K562 (cell line): ENCODE results near the gene FMC1. TPM values are rescaled to one million over a fixed set of nuclear protein-coding genes. Genes with fewer than 3 reads are reported as not detected.

ENCODE experiments used
- ATAC-seq: fragments of 200-7000 bp; cut with Tn5 transposase; 3 replicates; pipeline ENCODE4 v1.9.1; 2020; ENCODE audit warnings: moderate library complexity
- BruUV-seq: library from RNA; stranded (reverse); fragments of 400-500 nt; replicated peaks from 2 replicates; lab custom pipeline; 2021; lab: Mats Ljungman, UMichigan
- CTCF ChIA-PET: fragments of 300-600 bp; formaldehyde crosslinking; extraction: SDS; loops from one replicate; lab custom pipeline; 2021; ENCODE audit warnings: low intra/inter-chr PET ratio; lab: Yijun Ruan, JAX
- POLR2A ChIA-PET: fragments of 300-600, 350-650 bp; sonication (Branson Sonifier 250); formaldehyde crosslinking; extraction: SDS; loops from one replicate; lab custom pipeline; 2021; ENCODE audit warnings: antibody characterized with exemption, inconsistent platforms; lab: Yijun Ruan, JAX
- DNase-seq, 4 experiments: peaks; one replicate each; pipeline versions ENCODE4 v3.0.0 to v3.0.0-alpha.2; 2011 to 2018; ENCODE audit warnings: low spot score in 3 of 4, mixed read lengths in 3 of 4; ENCODE audit errors: extremely low read depth in 1 of 4
- FAIRE-seq: peaks from 2 replicates; lab custom pipeline; 2011; peaks lifted over from hg19 to GRCh38; lab: Jason Lieb, UNC
- H2AFZ ChIP-seq: 2 replicates; pipeline ENCODE4 v1.6.0; 2011; ENCODE audit warnings: low read depth, low read length, control low read depth, inconsistent platforms
- H3K27ac ChIP-seq: fragments of 200-600 bp; 3 replicates; pipeline ENCODE4 v1.8.0; 2011; ENCODE audit warnings: low read depth, mild to moderate bottlenecking, control low read depth, inconsistent platforms, low read length, moderate library complexity, mixed read lengths; ENCODE audit errors: extremely low read depth
- H3K27me3 ChIP-seq, 2 experiments: fragments of 300-600 bp in 1 of 2; 2 replicates in 1 of 2; 3 replicates in 1 of 2; pipeline versions ENCODE4 v1.6.0 to v1.8.0; 2011; ENCODE audit warnings: inconsistent platforms in 2 of 2, low read length in 2 of 2, mild to moderate bottlenecking in 1 of 2, mixed read lengths in 1 of 2, moderate library complexity in 1 of 2; ENCODE audit not compliant: control insufficient read depth in 2 of 2, insufficient read depth in 2 of 2
- H3K36me3 ChIP-seq: fragments of 300-600 bp; 3 replicates; pipeline ENCODE4 v1.8.0; 2011; ENCODE audit warnings: mild to moderate bottlenecking, low read length, inconsistent platforms; ENCODE audit not compliant: control insufficient read depth, insufficient read depth
- H3K4me1 ChIP-seq, 2 experiments: fragments of 200-600 bp in 1 of 2; replicated peaks in 1 of 2; 2 replicates in 1 of 2; 3 replicates in 1 of 2; pipeline versions ENCODE4 v1.5.1 to v1.8.0; 2011; ENCODE audit warnings: inconsistent platforms in 2 of 2, low read length in 2 of 2, mild to moderate bottlenecking in 1 of 2, mixed read lengths in 1 of 2, moderate library complexity in 1 of 2; ENCODE audit not compliant: control insufficient read depth in 2 of 2, insufficient read depth in 2 of 2
- H3K4me2 ChIP-seq: 2 replicates; pipeline ENCODE4 v1.6.1; 2011; ENCODE audit warnings: low read length, control low read depth, inconsistent platforms, mixed read lengths; ENCODE audit not compliant: insufficient read depth
- H3K4me3 ChIP-seq: fragments of 200-600 bp; sonication (generic), shearing (Covaris generic); 2 replicates; pipeline ENCODE4 v1.5.1; 2016; ENCODE audit warnings: control low read depth, inconsistent platforms
- H3K79me2 ChIP-seq: fragments of 200-600 bp; 3 replicates; pipeline ENCODE4 v1.8.0; 2011; ENCODE audit warnings: low read length, inconsistent platforms; ENCODE audit not compliant: control insufficient read depth, insufficient read depth
- H3K9ac ChIP-seq, 2 experiments: 2 replicates each; pipeline versions ENCODE4 v1.6.0 to v1.6.1; 2011; ENCODE audit warnings: low read depth in 2 of 2, low read length in 2 of 2, control low read depth in 1 of 2, inconsistent platforms in 1 of 2, mild to moderate bottlenecking in 1 of 2, mixed read lengths in 1 of 2; ENCODE audit not compliant: insufficient read depth in 1 of 2
- H3K9me1 ChIP-seq: one replicate; pipeline ENCODE4 v1.6.0; 2011; ENCODE audit warnings: inconsistent platforms, mild to moderate bottlenecking, low read length, moderate library complexity; ENCODE audit not compliant: control insufficient read depth, insufficient read depth
- H3K9me3 ChIP-seq: replicated peaks from 2 replicates; pipeline ENCODE4 v1.5.1; 2011; ENCODE audit warnings: low read depth, low read length, inconsistent platforms; ENCODE audit not compliant: control insufficient read depth, insufficient read depth
- H4K20me1 ChIP-seq: replicated peaks from 2 replicates; pipeline ENCODE4 v1.6.1; 2011; ENCODE audit warnings: low read length, inconsistent platforms, mixed read lengths; ENCODE audit not compliant: control insufficient read depth, insufficient read depth
- SP1 ChIP-seq: sonication (generic); formaldehyde crosslinking; IDR thresholded peaks from 2 replicates; pipeline ENCODE4 v1.8.1; 2022; ENCODE audit warnings: mild to moderate bottlenecking, missing genetic modification reagents
- TCF7 ChIP-seq: sonication (generic); IDR thresholded peaks from 2 replicates; pipeline ENCODE4 v1.6.1; 2016; ENCODE audit warnings: antibody characterized with exemption, borderline replicate concordance
- ZNF277 ChIP-seq: fragments of 250-450 bp; sonication (Bioruptor Pico); IDR thresholded peaks from 2 replicates; pipeline ENCODE4 v1.8.0; 2022; ENCODE audit warnings: inconsistent platforms, mild to moderate bottlenecking, moderate library complexity, borderline replicate concordance
- ZNF311 ChIP-seq: fragments of 250-450 bp; sonication (Bioruptor Pico); IDR thresholded peaks from 2 replicates; pipeline ENCODE4 v1.4.0; 2020; ENCODE audit warnings: mild to moderate bottlenecking, moderate library complexity
- WGBS: fragments of 100-300 bp; shearing (Covaris generic); methylation state at CpG from one replicate; pipeline ENCODE4 v1.1.6; 2016; ENCODE audit warnings: low coverage, mixed read lengths; ENCODE audit not compliant: insufficient coverage; ENCODE audit errors: missing lambda C conversion rate; 5-methylcytosine and 5-hydroxymethylcytosine counted together
- in situ Hi-C: fragments of 300-500 bp; cut with MboI; formaldehyde crosslinking; loops from 4 replicates; pipeline ENCODE4 v1.15.0; 2018; ENCODE audit warnings: inconsistent platforms, mixed read lengths
- intact Hi-C: fragments of 100-400 bp; cut with micrococcal nuclease; formaldehyde crosslinking; loops from 2 replicates; pipeline ENCODE4 v1.14.2; 2022
- polyA plus RNA-seq, 8 experiments: library from polyadenylated mRNA; depleted of rRNA in 4 of 8; stranded (reverse) in 5 of 8; unstranded in 3 of 8; fragments of >200 nt; fragmentation: Nextera tagmentation in 2 of 8; fragmentation: Illumina TruSeq in 1 of 8; extraction: Ambion mirVana in 2 of 8; extraction: Trizol in 1 of 8; gene quantifications; 2 replicates each; pipeline versions ENCODE4 v1.2.1 to v1.2.3, GENCODE V29; 2011 to 2014; ENCODE audit warnings: inconsistent platforms in 1 of 8, missing spikeins in 1 of 8
- total RNA-seq, 7 experiments: library from RNA; depleted of rRNA in 6 of 7; stranded (reverse); fragments of >200 nt in 6 of 7; fragmentation: Illumina TruSeq in 2 of 7; extraction: Trizol in 2 of 7; gene quantifications; 2 replicates each; pipeline versions ENCODE4 v1.2.1 to v1.2.3, GENCODE V29; 2011 to 2021; ENCODE audit warnings: low replicate concordance in 1 of 7
- TF ChIP-seq, protein P1 (sequence below): sonication (generic); formaldehyde crosslinking; IDR thresholded peaks from 2 replicates; pipeline ENCODE4 v1.8.1; 2023; ENCODE audit warnings: mild to moderate bottlenecking, missing genetic modification reagents
- TF ChIP-seq, protein P2 (sequence below), 3 experiments: fragments of 200-800 bp in 1 of 3; fragments of 250-450 bp in 1 of 3; fragments of 450-650 bp in 1 of 3; sonication (Bioruptor Pico) in 1 of 3; sonication (Bioruptor generic) in 1 of 3; formaldehyde crosslinking in 1 of 3; IDR thresholded peaks; 2 replicates each; pipeline versions ENCODE4 v1.6.1 to v1.8.0; 2016 to 2022; ENCODE audit warnings: mild to moderate bottlenecking in 2 of 3, missing genetic modification characterization in 2 of 3, missing compliant biosample characterization in 1 of 3, moderate library complexity in 1 of 3

The FMC1 gene
- total and polyA plus RNA-seq, 9 of the 15 experiments (the other 6 are each of a cell fraction or from before 2014, with no cell fraction given) = 14.0 to 116 (median 29.0) TPM

GRCh38 chr7:139370943-139371313 lies 29.8 kb downstream of the FMC1 start:
- ChIA-PET CTCF (interaction anchor here (0.6 kb wide), 1 partner anchor 9 kb away, joined by 3 read pairs; no protein-coding TSS in a partner anchor), POLR2A (interaction anchor here (0.6 to 3.4 kb wide), 7 partner anchors 9 to 541 kb away, joined by 3 to 37 read pairs (median 4); partner anchors contain the start of gene LUC7L2)
- DNase-seq = no peak
- Histone ChIP-seq H3K4me3 (no peak overlapping the region), H3K4me2 (no peak overlapping the region), H3K27ac (peak overlapping the region; percentile 20; the same call in 2 of the 3 replicates), H3K9me1 (peaks cover 4% of the 10 kb centered on the region), H3K79me2 (peaks cover 100% of the 10 kb centered on the region), H3K9me3 (no peaks in the 10 kb centered on the region), H2AFZ (no peak overlapping the region), H4K20me1 (peaks cover 16% of the 10 kb centered on the region), H3K4me1 (peaks cover 0 to 20% of the 10 kb centered on the region in 2 experiments; a peak in 3 of 5 replicates), H3K27me3 (no peaks in the 10 kb centered on the region), H3K36me3 (peaks cover 88% of the 10 kb centered on the region), H3K9ac (peak overlapping the region in 1 of 2 experiments; percentile 21; a peak in 1 of 4 replicates)
- TF ChIP-seq ZNF311 (CRISPR knock-in tag) = no peak
- FAIRE-seq = no peak
- 71% methylated on average over 1 of the region's 1 CpG for WGBS
- in situ Hi-C loops (loop anchor here (25.0 kb wide), 1 partner anchor 1409 kb away; no protein-coding TSS in a partner anchor), intact Hi-C loops (no loop called here)
- ATAC-seq = peak; percentile 45
- no TSS peak for BruUV-seq

GRCh38 chr7:139374246-139374645 lies 33.1 kb downstream of the FMC1 start:
- H3K4me2 ChIP-seq = no peak overlapping the region
- ChIA-PET POLR2A (interaction anchor here (0.7 to 2.2 kb wide), 7 partner anchors 8 to 607 kb away, joined by 3 to 7 read pairs (median 4); no protein-coding TSS in a partner anchor), CTCF (no interaction called here)
- peaks cover 0 to 14% of the 10 kb centered on the region in 2 experiments; a peak in 2 of 5 replicates for H3K4me1 ChIP-seq
- H3K4me3 ChIP-seq = no peak overlapping the region
- H3K9me1 ChIP-seq = peaks cover 4% of the 10 kb centered on the region
- no peaks in the 10 kb centered on the region for H3K27me3 ChIP-seq
- H3K79me2 ChIP-seq = peaks cover 91% of the 10 kb centered on the region
- no peak overlapping the region for H2AFZ ChIP-seq
- no peak overlapping the region for H3K27ac ChIP-seq
- no peak overlapping the region for H3K9ac ChIP-seq
- BruUV-seq = no TSS peak
- DNase-seq (no peak), FAIRE-seq (no peak), ATAC-seq (no peak)
- peaks cover 11% of the 10 kb centered on the region for H4K20me1 ChIP-seq
- 97% methylated on average over 6 of the region's 6 CpGs for WGBS
- H3K36me3 ChIP-seq = peaks cover 89% of the 10 kb centered on the region
- intact Hi-C loops = no loop called here
- no peaks in the 10 kb centered on the region for H3K9me3 ChIP-seq
- in situ Hi-C loops = loop anchor here (25.0 kb wide), 1 partner anchor 1412 kb away; no protein-coding TSS in a partner anchor
- TF ChIP-seq TCF7 (no peak), SP1 (CRISPR knock-in tag) (no peak), ZNF277 (CRISPR knock-in tag) (peak; percentile 49; the same call in 1 of the 2 replicates)
- TF ChIP-seq, protein P1, sequence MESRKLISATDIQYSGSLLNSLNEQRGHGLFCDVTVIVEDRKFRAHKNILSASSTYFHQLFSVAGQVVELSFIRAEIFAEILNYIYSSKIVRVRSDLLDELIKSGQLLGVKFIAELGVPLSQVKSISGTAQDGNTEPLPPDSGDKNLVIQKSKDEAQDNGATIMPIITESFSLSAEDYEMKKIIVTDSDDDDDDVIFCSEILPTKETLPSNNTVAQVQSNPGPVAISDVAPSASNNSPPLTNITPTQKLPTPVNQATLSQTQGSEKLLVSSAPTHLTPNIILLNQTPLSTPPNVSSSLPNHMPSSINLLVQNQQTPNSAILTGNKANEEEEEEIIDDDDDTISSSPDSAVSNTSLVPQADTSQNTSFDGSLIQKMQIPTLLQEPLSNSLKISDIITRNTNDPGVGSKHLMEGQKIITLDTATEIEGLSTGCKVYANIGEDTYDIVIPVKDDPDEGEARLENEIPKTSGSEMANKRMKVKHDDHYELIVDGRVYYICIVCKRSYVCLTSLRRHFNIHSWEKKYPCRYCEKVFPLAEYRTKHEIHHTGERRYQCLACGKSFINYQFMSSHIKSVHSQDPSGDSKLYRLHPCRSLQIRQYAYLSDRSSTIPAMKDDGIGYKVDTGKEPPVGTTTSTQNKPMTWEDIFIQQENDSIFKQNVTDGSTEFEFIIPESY (CRISPR knock-in tag) = peak; percentile 12; the same call in 1 of the 2 replicates
- TF ChIP-seq, protein P2, sequence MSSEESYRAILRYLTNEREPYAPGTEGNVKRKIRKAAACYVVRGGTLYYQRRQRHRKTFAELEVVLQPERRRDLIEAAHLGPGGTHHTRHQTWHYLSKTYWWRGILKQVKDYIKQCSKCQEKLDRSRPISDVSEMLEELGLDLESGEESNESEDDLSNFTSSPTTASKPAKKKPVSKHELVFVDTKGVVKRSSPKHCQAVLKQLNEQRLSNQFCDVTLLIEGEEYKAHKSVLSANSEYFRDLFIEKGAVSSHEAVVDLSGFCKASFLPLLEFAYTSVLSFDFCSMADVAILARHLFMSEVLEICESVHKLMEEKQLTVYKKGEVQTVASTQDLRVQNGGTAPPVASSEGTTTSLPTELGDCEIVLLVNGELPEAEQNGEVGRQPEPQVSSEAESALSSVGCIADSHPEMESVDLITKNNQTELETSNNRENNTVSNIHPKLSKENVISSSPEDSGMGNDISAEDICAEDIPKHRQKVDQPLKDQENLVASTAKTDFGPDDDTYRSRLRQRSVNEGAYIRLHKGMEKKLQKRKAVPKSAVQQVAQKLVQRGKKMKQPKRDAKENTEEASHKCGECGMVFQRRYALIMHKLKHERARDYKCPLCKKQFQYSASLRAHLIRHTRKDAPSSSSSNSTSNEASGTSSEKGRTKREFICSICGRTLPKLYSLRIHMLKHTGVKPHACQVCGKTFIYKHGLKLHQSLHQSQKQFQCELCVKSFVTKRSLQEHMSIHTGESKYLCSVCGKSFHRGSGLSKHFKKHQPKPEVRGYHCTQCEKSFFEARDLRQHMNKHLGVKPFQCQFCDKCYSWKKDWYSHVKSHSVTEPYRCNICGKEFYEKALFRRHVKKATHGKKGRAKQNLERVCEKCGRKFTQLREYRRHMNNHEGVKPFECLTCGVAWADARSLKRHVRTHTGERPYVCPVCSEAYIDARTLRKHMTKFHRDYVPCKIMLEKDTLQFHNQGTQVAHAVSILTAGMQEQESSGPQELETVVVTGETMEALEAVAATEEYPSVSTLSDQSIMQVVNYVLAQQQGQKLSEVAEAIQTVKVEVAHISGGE (CRISPR knock-in tag; IDR thresholded peaks at IDR 0.05) = peak in 1 of 3 experiments; percentile 30; a peak in 1 of 6 replicates
